HG03460 (cell line): ENCODE measurements around the gene MGMT.
A peak's percentile ranks its signal among the peaks of the same experiment; 100 is the strongest.

ENCODE experiments used
- ATAC-seq: cut with Tn5 transposase; IDR thresholded peaks from one replicate; pipeline ENCODE4 v1.9.1; 2021; ENCODE audit not compliant: unreplicated experiment

Gene MGMT

GRCh38 chr10:129581827-129582411, 114.9 kb downstream of the MGMT start:
- ATAC-seq = no peak

GRCh38 chr10:129583831-129584230, 116.8 kb downstream of the MGMT start:
- no peak for ATAC-seq

- ATAC-seq = no peak
Measured at GRCh38 chr10:129586898-129587443, 119.9 kb downstream of the MGMT start.

GRCh38 chr10:129589546-129589945, 122.5 kb downstream of the MGMT start:
- ATAC-seq = no peak

- no peak for ATAC-seq
Measured at GRCh38 chr10:129593953-129594352, 126.9 kb downstream of the MGMT start.

GRCh38 chr10:129594811-129595210, 127.8 kb downstream of the MGMT start:
- ATAC-seq = no peak

- ATAC-seq = no peak
Measured at GRCh38 chr10:129598413-129598812, 131.4 kb downstream of the MGMT start.

GRCh38 chr10:129599160-129599559, 132.1 kb downstream of the MGMT start:
- ATAC-seq = no peak

GRCh38 chr10:129601737-129602136, 134.7 kb downstream of the MGMT start:
- no peak for ATAC-seq

- no peak for ATAC-seq
Measured at GRCh38 chr10:129602938-129603535, 136.0 kb downstream of the MGMT start.

GRCh38 chr10:129604333-129605032, 137.4 kb downstream of the MGMT start:
- ATAC-seq = peak; percentile 44

GRCh38 chr10:129605266-129605985, 138.4 kb downstream of the MGMT start:
- no peak for ATAC-seq

- peak; percentile 49 for ATAC-seq
Measured at GRCh38 chr10:129605986-129606518, 139.0 kb downstream of the MGMT start.

- ATAC-seq = no peak
Measured at GRCh38 chr10:129607607-129608109, 140.6 kb downstream of the MGMT start.

- no peak for ATAC-seq
Measured at GRCh38 chr10:129608653-129609052, 141.6 kb downstream of the MGMT start.

- ATAC-seq = no peak
Measured at GRCh38 chr10:129609551-129609950, 142.5 kb downstream of the MGMT start.

- no peak for ATAC-seq
Measured at GRCh38 chr10:129612481-129613109, 145.6 kb downstream of the MGMT start.

GRCh38 chr10:129613377-129613980, 146.4 kb downstream of the MGMT start:
- no peak for ATAC-seq

GRCh38 chr10:129614341-129614740, 147.3 kb downstream of the MGMT start:
- ATAC-seq = no peak

- ATAC-seq = no peak
Measured at GRCh38 chr10:129615381-129615780, 148.3 kb downstream of the MGMT start.
